GM11168 (cell line): ENCODE data around the gene CACNA1C.

Experiments
- in situ Hi-C: fragments of 300-500 bp; cut with MboI; formaldehyde crosslinking; loops from one replicate; pipeline ENCODE4 v1.12.0; 2022; ENCODE audit warnings: low sequenced_read_pairs; ENCODE audit not compliant: unreplicated experiment

CACNA1C gene

DNA sequence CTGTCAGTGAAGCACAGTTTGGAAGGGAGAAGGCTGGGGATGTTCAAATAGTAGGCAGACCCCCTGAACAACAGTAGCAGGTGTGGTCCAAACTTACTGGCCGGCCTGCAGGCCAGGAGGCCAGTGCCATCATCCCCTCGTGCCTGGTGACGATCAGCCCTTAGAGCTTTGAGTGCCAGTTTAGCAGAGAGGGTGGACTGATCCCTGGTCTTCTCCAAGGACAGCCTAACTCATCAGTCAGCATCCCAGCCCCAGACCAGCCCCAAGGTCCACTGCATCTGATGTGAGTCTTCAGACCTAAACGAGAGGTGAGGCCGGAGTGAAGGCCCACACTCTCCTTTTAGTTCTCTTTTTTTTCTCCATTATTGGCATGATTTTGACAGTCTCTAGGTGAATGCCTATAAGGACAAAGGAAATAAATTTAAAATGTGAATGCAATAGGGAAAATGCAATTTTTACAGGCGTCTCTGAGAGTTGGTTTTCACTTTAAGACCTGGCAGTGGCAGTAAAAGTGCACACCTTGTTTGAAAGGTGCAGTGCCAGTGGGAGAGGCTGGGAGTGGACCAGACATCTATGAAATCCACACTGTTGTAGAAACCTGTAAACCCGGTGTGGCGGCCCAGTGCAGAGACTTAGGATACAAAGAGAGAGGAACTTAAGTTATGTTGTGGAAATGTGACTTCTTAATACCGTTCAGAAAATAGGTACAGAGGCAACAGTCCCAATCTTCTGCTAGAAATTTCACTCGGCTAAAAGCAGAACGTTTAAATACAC lies 311.2 kb downstream of the CACNA1C start:
- in situ Hi-C loops, result no loop called here

DNA sequence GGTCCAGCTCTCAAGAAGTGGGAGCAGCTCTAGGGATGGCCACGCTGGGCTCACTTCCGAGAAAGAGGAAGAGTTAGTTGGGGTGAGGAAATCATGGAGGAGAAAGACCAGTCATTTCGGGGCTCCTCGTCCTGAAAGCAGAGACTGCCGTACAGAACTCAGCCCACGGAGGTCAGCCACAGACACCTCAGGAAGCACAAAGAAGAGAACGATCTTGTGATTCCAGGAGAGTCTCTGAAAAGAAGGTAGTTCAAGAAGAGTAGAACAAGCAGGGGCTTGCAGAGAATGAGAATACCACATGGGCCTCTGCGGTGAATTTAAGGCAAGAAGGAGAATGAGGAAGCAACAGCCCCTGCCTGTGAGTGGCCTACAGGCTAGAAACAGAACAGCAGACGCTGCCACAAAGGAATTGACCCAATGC lies 311.9 kb downstream of the CACNA1C start:
- in situ Hi-C loops, result no loop called here

DNA sequence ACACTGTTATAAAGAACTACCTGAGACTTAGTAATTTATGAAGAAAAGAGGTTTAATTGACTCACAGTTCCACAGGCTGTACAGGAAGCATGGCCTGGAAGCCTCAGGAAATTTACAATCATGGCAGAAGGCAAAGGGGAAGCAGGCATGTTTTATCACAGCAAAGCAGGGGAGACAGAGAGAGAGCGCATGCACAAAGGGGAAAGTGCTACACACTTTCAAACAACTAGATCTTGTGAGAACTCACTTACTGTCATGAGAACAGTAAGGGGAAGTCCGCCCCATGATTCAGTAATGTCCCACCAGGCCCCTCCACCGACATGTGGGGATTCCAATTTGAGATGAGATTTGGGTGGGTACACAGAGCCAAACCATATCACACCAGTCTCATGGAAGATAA lies 313.9 kb downstream of the CACNA1C start:
- in situ Hi-C loops, result no loop called here

DNA sequence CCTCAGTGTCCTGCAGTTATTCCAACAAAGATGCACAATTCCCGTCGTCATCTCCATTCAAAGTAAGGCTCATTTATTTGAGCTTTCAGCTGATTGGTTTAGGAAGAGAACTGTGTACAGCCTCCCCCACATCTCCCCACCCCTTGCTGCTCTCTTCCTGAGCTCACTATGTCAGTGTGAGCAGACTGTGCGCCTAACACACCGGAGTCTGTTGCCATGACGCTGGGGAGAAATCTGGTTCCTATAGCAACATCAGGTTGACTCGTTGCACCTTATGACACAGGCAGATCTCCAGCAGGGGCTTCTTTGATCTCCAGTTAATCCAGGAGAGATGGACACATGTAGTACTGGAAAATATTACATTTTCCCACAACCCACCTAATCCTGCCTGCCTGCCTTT lies 319.4 kb downstream of the CACNA1C start:
- in situ Hi-C loops, result no loop called here

DNA sequence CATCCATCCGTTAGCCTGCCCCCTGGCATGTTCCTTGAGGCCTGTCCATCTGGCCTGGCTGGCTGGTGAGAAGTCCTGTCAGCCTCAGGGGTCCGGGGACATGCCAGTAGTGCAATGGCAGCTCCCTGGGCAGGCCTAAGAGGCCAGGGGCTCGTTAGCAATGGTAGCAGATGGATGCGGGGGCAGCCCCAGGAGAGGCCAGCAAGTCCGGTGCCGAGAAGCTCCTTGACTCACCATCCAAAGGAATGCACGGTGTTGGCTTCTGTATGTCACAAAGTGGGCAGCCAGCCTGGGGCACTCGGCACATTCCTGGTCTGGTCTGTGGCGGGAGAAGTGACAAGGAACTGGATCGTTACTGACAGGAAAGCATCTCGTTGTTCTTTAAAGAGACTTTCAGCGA lies 319.9 kb downstream of the CACNA1C start:
- in situ Hi-C loops, result no loop called here

DNA sequence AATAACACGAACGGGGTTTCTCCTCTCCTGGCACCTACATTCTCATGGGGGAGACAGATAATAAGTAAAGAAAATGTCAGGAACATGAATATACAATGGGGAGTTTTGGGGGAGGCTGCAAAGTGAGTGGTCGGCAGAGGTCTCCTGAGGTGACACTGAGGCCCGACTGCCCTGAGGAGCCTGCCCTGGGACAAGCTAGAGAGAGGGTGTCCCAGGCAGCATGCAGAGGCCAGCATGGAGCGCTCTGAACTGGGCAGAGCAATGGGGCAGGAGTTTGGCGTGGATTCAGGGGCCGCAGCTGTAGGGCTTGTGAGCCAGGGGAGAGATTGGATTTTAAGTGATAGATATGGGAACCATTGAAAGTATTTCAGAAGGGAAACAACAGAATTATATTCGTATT lies 320.5 kb downstream of the CACNA1C start:
- in situ Hi-C loops, result no loop called here

DNA sequence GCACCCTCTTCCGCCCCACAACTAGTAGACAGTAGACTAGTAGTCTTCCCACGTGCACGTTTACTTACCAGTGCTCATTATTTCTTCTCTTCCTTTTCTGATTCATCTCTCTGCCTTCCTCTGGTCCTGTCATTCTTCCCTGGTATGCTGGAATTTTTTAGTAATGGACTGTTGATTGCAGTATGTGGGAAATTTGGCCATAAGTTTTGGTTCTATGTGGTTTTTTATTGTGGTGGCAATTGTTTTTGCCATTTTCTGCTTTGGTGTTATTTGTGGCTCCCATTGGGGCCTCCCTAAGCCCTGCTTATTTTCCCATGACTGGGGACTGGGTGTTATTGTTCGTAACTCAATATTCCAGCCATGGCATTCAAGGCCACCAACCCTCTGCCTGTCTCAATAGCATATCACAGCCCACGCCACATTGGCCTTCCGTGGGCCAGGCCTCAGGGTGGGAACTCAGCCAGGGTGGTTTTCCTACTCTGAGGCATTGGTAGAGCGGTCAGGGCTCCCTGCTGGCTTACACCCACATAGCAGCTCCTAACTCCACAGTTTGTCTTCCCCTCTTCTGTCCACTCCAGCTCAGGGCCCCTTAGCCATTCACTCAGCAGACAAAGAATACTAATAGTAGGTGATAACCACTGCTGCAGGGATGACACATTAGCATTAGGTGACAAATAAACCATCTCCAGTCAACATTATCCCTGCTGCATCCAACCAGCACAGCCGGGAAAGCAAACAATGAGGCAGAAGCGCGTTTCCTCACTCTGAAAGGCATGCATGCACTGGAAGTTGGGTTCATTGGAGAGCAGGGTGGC lies 321.5 kb downstream of the CACNA1C start:
- in situ Hi-C loops, result no loop called here

DNA sequence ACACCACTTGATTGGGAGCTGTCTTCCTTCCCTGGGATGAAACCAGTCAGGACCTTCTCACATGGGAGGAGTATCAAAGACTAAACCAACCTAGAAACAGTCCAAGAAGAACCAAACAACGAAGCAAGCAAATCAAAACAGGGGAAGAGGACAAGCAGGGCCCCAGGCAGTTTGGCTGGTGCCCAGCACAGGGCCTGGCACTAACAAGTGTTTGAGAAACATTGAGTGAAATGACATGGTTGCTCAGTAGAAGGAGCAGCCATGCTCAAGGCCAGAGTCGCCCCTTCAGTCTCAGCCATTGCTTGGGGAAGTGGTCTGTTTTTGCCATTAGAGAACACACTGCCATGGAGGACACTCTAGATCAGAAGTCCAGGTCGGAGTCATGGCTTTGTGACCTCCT lies 323.1 kb downstream of the CACNA1C start:
- in situ Hi-C loops, result no loop called here

DNA sequence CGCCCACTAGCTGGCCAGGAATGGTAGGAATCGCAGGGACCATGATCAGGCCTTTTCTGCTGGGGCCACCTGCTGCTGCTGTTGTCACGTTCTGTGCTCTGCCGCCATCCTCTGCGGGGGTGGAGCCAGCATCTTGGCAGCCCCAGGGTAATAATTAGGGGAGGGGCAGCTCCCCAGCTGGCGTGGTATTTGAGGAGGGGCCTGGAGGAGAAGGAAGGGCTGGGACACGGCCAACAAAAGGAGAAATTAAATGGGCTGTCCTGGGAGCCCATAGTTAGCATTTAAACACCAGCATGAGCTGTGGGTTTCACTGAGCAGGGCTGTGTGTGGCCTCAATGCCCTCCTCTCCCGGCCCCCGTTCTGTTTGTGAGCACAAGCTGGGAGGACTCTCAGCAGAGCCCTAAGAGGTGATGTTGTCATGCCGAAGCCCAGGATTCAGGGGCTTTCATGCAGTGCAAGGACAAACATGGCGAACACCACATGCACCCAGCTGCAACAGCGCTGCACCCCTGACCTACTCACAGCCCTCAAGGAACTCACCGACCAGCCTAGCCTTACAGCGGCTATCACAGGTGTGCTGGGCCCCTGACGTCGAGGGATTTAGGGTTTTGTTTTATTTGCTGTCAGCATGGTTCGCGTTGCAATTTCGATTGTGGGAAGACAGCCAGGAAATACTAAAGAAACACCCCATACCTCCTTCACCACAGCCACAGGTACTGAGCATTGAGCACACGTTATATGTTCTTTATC lies 324.3 kb downstream of the CACNA1C start:
- in situ Hi-C loops, result no loop called here

DNA sequence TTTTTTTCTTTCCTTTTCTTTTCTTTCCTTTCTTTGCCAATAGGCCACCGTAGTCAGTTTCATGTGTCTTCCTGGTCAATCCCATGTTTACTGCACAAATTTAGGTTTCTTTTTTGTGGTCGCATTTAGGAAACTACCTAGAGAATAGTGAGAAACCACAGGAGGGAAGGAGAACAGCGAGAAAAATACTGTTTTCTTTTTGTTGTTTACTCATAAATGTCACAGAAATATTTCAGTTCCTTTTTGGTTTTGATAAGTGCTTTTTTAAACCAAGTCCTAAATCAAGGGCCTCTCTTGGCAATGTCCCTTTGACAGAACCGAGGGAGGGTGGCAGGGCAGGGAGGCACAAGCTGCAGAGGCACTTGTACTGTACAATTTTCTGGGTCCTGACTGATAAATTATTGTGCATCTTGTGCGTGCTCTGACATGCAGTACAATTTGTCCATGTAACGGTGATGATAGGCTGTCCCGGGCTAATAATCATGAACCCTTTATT lies 326.1 kb downstream of the CACNA1C start:
- in situ Hi-C loops, result no loop called here

DNA sequence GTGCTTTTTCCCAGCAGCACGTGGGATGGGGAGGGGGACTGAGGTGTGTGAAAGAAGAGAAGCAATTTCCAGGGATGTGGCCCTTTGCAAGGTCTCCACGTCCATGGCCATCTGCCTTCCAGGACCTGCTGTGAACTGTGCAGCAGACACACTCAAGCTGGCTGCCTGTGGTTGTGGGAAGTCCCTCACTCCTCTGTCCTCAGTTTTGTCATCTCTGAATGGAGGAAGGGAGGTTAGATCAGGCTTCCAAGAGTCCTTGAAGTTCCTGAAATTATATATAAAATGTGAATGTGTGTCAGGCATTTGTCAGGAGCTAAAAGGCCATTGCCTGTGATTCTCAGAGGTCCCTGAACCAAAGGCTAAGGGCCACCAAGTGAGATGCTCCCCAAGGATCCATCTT lies 328.2 kb downstream of the CACNA1C start:
- in situ Hi-C loops, result no loop called here

DNA sequence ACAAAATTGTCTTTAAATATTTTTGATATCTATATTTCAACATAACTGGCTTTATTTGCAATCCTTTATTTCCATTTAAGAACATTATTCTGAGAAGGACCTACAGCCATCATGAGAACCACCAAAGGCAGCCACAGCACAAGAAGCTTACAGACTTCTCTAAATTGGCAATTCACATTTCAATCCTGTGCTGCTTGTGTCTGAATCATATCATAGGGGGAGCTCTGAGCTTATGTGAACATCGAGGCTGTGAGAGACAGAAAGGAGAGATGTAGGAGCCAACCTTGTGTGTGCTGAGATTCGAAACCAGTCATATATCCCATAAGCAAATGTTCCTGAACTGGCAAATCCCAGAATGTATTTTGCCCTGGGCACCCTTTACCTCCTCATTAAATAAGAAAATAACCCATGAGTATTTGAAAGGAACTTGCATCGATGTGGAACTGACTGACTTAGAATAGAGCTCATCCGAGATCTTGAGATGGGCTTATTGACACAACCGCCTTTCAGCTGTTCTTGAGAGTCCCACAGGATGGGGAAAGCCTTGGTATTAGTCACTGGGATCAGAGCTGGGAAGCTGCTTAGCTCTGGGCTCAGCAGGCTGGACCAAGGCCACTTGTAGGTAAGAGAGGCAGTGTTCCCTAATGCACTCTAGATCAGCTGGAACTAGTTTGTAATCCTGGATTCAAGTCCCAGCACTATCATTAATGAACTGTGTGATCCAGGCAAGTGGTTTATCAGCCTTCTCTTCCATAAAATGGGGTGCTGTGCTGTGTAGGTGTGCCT lies 329.8 kb downstream of the CACNA1C start:
- in situ Hi-C loops, result no loop called here

DNA sequence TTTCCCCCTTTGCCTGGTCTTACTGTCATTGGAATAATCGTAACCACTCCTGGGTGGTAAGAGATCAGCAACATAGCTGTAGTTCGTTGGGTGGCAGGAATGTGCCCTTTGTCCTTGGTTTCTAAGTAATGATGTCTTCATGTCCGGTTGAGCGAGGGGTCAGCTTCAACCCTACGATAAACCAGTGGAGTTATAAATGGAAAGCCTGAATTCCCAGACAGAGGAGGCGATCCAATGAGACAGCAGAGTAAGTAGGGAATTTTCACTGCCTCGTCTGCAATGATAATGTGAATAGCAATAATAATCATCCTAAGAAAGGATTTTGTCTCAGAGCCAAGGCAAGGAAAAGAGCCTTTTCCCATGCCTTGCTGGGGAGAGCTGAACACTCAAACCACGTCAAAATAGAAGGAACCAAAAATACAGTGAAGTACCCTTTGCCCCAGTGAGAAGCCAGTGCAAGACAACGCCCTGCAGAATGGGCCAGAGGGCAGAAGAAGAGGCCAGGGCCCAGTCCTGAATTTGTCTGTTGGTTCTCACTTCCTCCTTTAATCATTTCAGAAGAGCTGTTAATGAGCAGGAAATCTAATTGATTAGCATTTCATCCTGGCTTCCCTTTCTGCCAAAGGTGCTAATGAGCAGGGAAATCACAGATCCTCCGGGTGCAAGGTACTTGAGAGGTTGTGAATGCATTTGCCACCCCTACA lies 330.7 kb downstream of the CACNA1C start:
- in situ Hi-C loops, result no loop called here

DNA sequence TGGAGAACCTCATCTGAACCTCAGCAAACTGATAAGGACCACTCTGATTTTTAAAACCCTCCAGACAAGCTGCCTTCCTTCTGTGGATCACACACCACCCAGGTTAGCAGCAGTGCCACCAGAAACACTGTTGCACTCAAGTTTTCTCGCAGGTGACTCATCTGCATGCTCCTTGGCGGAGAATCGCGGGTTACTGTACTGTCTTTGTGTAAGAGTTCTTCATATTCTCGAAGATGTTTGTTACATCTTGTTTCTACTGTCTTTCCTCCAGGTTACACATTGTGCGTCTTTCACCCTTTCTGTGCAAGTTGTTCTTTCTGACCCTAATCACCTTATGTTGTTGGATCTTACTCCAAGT lies 331.2 kb downstream of the CACNA1C start:
- in situ Hi-C loops, result no loop called here

DNA sequence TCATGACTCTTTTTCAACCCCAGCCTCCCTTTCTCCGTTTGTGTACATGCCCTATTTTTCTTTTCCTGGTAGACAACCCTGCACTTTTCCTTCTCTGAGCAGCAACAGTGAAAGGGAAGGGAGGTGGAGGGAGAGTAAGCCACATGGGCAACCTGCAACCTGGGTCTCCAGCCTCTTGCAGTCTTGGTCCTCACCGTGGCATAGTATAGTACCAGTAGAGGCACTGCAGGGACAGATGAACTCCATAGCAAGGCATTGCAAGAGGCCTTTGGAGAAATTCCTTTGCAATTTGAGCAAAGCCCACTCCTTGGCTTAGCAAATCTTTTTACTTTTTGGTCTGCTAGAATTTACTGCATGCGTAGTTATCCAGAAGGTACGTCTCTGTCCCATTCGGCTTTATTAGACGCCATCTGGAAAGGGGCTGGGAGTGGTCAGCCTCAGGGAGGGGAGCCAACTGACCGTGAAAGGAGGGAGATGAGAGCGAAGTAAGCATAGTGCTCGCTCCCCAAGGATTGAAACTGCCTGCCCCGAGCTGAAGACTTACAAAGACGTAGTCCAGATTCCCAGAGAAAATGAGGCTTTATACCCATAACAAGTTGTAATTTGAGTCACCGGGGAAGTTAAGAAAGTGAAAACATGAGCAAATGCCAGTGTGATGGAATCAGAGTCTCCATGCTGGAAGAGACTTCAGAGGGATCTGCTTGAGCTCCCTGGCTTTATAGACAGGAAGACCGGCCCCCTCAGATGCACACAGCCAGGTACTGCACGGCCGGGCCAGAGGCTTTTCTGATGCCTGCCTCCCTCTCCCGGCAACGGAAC lies 332.0 kb downstream of the CACNA1C start:
- in situ Hi-C loops, result no loop called here

DNA sequence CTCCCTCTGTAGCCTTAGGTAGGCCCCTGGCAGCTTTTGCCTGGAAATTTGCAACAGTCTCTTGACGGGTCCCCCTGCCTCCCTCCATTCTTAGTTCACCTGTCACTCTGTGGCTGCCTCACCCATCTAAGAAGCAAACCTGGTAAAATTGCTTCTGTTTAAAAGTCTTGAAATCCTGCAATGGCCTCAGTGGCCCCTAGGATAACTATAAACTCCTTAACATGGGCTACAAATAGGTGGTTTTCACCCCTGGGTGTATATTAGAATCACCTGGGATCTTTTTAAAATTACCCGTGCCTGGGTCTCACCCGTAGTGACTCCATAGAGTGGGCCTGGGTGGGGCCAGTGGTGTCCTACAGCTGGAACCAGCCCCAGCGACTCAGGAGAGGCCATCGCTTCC lies 332.7 kb downstream of the CACNA1C start:
- in situ Hi-C loops, result no loop called here

DNA sequence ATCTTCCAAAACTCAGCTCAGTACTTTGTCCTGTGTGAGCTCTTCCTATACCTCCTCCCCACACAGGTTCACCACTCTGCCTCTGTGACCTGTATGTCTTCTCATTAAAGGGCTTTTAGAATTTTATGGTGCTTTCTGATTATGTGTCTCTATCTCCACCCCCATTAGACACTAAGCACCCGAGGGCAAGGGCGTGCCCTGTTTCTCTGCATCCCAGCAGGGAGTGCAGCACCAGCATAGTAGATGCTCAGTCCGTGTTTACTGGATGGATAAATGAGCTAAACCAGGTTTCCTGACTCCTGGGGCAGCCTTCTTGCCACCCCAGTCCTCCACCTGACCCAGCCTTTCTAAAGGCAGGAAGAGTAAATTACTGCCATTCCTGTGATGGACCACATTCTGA lies 333.8 kb downstream of the CACNA1C start:
- in situ Hi-C loops, result no loop called here

DNA sequence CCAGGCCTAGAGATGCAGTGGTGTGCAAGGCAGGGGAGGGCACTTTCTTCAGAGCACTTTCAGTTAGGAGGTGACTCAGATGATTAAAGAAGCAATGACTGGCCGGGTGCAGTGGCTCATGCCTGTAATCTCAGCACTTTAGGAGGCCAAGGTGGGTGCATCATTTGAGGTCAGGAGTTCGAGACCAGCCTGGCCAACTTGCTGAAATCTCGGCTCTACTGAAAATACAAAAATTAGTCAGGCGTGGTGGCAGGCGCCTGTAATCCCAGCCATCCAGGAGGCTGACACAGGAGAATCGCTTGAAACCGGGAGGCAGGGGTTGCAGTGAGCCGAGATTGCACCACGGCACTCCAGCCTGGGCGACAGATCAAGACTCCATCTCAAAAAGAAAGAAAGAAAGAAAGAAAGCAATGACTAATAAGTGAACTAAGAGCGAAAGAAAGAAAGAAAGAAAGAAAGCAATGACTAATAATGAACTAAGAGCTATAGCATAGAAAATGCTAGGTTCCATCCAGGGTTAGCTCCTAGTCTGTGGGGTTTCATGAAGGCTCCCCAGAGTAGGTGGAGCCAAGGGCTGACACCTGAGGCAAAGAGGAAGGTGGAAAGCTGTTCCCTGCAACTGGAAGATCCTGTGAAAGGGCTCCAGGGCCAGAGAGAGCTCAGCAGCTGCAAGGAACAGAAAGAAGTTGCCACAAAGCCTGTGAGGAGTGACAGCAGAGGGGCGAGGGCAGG lies 334.5 kb downstream of the CACNA1C start:
- in situ Hi-C loops, result no loop called here
